Measurements from ENCODE around the gene LGALS7.

GRCh38 chr19:38808741-38809140, 35.4 kb upstream of the LGALS7 start:
- no peak for TF ChIP-seq CTCF (IDR thresholded peaks at IDR 0.05)
- TF ChIP-seq EZH2 (IDR thresholded peaks at IDR 0.05), result no peak
- no peak for TF ChIP-seq EZH2phosphoT487 (IDR thresholded peaks at IDR 0.05)

All from neural progenitor cell (in vitro differentiated cells).